IMR-90 (cell line): ENCODE results near the gene STX8.

Experiments
- BHLHE40 ChIP-seq: fragments of 150-350 bp; IDR thresholded peaks from 2 replicates; pipeline ENCODE4 v1.6.1; 2016; ENCODE audit warnings: mild to moderate bottlenecking, low read depth, low read length
- CEBPB ChIP-seq: IDR thresholded peaks from 2 replicates; pipeline ENCODE4 v1.6.1; 2012; ENCODE audit warnings: low read depth, low read length, improper control_type of control experiment
- CTCF ChIP-seq: conservative IDR thresholded peaks from 2 replicates; pipeline ENCODE4 v1.5.1; 2012; ENCODE audit warnings: mild to moderate bottlenecking, low read depth, low read length, improper control_type of control experiment
- MAZ ChIP-seq: IDR thresholded peaks from 2 replicates; pipeline ENCODE4 v1.6.1; 2012; ENCODE audit warnings: low read depth, mild to moderate bottlenecking, low read length, improper control_type of control experiment, moderate library complexity, borderline replicate concordance
- POLR2A ChIP-seq: IDR thresholded peaks from 2 replicates; pipeline ENCODE4 v1.6.1; 2012; ENCODE audit warnings: mild to moderate bottlenecking, low read depth, low read length
- RAD21 ChIP-seq: IDR thresholded peaks from 2 replicates; pipeline ENCODE4 v1.6.1; 2012; ENCODE audit warnings: low read length, improper control_type of control experiment
- RCOR1 ChIP-seq: IDR thresholded peaks from 2 replicates; pipeline ENCODE4 v1.6.1; 2012; ENCODE audit warnings: mild to moderate bottlenecking, low read length, improper control_type of control experiment; ENCODE audit not compliant: insufficient replicate concordance
- RFX5 ChIP-seq: IDR thresholded peaks from 2 replicates; pipeline ENCODE4 v1.8.0; 2012; ENCODE audit warnings: low read depth, mild to moderate bottlenecking, low read length, moderate library complexity
- SMC3 ChIP-seq: fragments of 150-350 bp; IDR thresholded peaks from 2 replicates; pipeline ENCODE4 v1.6.1; 2016; ENCODE audit warnings: low read depth, mild to moderate bottlenecking, antibody characterized with exemption, low read length, moderate library complexity
- USF2 ChIP-seq: fragments of 150-350 bp; IDR thresholded peaks from 2 replicates; pipeline ENCODE4 v1.6.1; 2017; ENCODE audit warnings: mild to moderate bottlenecking, antibody characterized with exemption, low read length, low read depth

DNA sequence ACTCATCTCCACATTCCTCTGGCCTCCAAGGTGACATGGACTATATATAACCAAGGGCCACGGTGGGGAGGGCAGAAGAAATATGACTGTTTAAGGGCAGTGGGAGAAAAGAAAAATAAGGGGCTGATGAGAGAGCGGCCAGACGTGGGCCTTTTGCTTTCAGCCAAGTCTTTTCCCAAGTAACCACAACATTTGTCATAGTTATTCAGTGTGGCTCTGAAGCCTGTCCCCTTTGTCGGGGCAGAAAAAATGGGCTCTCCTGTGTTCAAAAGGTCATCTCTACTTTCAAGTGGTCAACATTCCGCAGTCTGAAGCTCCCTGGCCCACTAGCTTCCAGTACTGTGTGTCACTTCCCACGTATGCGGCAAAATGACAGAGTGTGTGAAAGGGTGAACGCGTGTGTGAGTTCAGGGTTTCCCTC is 308.9 kb downstream of the STX8 start:
- TF ChIP-seq POLR2A, result no peak
- no peak for TF ChIP-seq CTCF
- TF ChIP-seq USF2, result no peak
- no peak for TF ChIP-seq RFX5
- no peak for TF ChIP-seq RAD21
- TF ChIP-seq CEBPB, result no peak
- TF ChIP-seq MAZ, result no peak
- no peak for TF ChIP-seq RCOR1
- TF ChIP-seq SMC3, result no peak
- TF ChIP-seq BHLHE40, result no peak
